Measurements from ENCODE around the gene VSTM2L.

The VSTM2L gene

GRCh38 chr20:37899105-37900045 is 3.6 kb upstream of the VSTM2L start:
- no peak for DNase-seq (ENCODE audit: low read depth in 2 of 2)

- DNase-seq (ENCODE audit: low read depth in 2 of 2) = no peak
These were observed 1.7 kb upstream of the VSTM2L start for GRCh38 chr20:37901240-37901639.

DNA sequence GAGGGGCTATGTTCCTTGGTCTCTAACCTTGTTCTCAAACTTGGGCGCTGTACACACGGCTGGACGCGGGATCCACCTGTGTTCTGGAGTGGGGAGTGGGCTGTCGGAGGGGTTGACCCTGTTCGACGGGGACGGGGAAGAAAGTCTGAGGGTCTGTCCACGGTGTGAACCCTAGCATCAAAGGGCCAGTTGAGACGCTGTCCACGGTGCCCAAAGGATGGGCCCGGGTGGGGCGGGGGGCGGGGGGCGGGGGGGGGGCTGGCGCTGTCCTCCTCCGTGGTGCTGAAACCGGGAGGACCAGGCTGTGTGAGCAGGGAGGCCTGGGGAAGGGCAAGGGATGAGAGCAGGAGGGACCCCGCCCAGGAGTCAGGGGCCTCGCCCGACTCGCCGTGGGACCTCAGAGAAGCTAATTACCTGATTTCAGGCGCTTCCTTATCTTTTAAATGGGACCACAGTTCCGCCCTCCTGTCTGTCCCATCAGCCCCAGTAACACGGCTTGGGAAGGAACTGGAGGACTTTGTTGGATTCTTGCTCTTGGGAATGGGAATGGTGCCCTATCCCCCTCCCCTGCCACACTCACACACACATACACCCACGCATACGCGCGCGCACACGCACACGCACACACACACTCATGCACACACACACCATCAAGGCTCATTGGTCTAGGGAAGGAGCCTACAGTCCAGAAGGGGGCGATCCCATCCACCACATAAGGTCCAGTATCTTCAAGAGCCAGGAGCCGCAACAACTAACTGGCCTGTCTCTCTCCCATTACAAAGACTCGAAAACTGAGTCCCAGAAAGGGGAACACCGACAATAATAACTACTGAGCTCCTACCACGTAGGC is 1.0 kb upstream of the VSTM2L start:
- no peak for DNase-seq (ENCODE audit: low read depth in 2 of 2)

DNA sequence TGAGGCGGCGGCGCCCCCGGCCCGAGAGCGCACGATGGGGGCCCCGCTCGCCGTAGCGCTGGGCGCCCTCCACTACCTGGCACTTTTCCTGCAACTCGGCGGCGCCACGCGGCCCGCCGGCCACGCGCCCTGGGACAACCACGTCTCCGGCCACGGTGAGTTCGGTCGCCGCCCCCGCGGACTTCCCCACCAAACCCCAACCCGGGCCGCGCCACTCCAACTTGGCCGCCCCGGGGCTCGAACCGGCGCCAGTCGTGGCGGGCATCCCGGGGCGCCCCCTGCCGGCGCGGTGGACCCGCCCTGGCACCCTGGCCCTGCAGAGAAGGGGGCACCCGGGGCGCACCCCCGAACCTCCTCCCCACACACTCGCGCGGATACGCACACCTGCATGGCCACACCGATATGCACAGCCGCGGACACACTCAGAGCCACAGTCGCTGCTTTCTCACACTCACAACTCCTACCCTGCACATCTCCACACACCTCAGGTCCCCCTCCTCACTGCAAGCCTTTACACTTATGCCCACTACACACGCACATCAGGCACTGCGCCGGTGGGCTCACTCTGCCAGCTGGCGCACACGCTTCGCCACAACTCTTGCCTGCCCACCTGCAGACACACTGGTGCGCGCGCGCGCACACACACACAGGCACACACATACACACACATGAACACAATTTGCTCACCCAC is 535 bp downstream of the VSTM2L start:
- DNase-seq (ENCODE audit: low read depth in 2 of 2) = no peak

- no peak for DNase-seq (ENCODE audit: low read depth in 2 of 2)
These were observed 1.2 kb downstream of the VSTM2L start for GRCh38 chr20:37904008-37904642.

DNA sequence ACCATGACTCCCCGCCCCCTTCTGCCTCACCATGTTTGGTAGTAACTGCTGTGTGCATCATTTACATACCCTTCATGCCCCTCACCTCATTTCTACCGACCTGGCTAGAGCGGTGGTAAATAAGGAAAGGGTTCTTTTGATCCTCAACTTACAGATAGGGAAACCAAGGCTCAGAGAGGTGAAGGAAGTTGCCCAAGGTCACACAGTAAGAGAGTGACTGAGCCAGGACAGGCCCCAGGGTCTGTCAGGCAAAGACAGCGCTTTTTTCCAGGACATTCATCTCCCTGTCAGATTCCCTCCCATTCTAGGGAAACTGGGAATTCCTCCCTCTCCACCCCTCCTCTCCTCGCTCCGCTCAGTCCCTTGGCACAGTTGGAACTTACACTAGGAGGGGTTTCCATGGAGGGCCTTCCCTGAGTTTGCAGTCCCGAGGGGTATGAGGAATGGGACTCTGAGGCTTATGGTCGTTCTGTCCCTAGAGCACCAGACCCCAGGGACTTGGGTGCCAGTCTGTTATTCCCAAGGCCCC is 2.0 kb downstream of the VSTM2L start:
- no peak for DNase-seq (ENCODE audit: low read depth in 2 of 2)

DNA sequence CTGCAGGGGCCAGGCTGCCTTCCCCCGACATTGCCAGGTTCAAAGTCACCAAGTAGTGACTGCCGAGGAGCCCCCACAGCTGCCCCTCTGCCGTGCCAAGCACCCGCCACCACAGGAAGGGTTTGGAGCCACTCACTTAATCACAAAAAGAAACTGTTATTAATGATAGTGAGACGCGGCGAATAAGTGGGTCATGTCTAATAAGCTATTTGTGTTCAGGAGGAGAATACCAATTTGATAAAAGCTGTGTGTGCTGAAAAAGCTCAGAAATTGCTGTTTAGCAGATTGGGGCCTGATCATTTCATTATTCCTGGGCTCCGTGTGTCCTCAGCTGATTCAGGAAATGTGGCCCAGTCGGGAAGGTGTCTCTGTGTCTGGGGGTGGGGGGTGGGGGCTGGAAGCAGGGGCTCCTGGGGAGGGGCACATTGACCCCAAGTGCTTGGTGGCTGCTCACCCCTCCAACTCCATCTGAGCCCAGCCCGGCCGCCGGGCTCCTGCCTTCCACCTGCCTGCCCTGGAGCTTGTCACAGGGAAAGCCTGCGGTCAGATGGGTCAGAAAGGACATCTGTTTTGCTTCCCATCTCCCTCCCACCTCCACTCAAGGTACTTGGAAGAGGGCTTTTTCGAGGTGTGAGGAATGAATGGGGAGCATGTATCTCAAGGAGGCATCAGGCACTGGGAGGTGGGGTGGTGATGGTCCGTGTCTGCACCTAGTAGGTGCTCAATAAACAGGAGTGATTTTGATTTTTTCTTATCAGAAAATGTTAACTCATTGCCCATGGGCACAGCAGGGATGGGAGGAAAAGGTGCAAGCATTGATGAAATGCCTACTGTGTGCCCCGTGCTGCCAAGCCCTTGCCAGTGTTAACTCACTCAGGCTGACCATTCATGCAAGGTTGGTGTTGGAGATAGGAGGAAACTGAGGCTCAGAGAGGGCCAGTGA is 3.0 kb downstream of the VSTM2L start:
- DNase-seq (ENCODE audit: low read depth in 2 of 2) = no peak

GRCh38 chr20:37907330-37907676 is 4.4 kb downstream of the VSTM2L start:
- no peak for DNase-seq (ENCODE audit: low read depth in 2 of 2)

- DNase-seq (ENCODE audit: low read depth in 2 of 2) = no peak
These were observed 4.9 kb downstream of the VSTM2L start for GRCh38 chr20:37907677-37908401.

- DNase-seq (ENCODE audit: low read depth in 2 of 2) = no peak
These were observed 8.3 kb downstream of the VSTM2L start for GRCh38 chr20:37911261-37911660.

DNA sequence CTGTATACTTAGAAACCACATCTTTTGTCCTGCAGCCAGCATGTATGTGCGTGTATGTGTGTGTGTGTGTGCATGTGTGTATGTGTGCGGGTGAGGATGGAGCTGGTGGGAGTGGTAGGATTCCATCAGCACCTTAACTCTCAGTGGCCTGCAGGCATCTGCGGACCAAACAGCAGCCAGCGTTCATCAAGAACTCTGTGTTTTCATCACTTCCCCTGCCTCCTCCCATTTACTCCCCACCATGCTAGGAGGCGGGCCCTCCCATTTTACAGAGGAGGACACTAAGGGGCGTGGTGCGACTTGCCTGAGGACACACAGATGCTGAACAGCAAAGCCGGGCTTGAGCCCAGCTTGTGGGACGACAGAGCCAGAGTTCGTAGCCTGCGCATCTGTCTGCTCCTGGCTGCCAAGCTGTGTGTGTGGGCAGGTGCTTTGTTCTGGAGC is 8.9 kb downstream of the VSTM2L start:
- no peak for DNase-seq (ENCODE audit: low read depth in 2 of 2)

DNA sequence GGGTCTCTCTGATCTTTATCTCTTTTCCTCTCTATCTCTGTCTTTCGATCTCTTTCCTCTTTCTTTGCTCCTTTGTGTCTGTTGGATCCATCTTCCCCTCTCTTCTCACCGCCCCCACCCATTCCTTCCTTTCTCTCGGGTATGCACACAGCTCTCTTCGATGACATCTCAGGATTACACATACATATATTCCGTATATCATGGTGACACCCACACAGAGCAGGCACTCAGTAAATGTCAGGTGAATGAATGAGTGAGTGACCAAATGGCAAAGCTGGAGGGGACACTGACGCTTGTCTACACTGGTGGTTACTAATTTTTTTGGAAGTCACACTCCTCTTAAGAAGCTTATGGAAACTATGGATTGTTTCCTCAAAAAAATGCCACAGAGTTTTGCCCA is 9.9 kb downstream of the VSTM2L start:
- DNase-seq (ENCODE audit: low read depth in 2 of 2) = no peak

- no peak for DNase-seq (ENCODE audit: low read depth in 2 of 2)
These were observed 10.8 kb downstream of the VSTM2L start for GRCh38 chr20:37913567-37914366.

DNA sequence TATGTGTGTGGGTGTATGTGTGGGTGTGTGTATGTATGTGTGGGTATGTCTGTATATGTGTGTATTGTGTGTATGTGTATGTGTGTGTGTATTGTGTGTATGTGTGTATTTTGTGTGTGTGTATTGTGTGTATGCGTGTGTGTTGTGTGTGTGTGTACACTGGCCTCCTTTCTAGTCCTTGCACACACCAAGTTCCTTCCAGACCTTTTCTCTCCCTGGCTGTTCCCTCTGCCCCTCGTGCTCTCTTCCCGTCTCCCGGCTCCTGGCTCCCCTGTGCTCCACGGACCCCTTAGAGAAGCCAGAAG is 11.4 kb downstream of the VSTM2L start:
- no peak for DNase-seq (ENCODE audit: low read depth in 2 of 2)

DNA sequence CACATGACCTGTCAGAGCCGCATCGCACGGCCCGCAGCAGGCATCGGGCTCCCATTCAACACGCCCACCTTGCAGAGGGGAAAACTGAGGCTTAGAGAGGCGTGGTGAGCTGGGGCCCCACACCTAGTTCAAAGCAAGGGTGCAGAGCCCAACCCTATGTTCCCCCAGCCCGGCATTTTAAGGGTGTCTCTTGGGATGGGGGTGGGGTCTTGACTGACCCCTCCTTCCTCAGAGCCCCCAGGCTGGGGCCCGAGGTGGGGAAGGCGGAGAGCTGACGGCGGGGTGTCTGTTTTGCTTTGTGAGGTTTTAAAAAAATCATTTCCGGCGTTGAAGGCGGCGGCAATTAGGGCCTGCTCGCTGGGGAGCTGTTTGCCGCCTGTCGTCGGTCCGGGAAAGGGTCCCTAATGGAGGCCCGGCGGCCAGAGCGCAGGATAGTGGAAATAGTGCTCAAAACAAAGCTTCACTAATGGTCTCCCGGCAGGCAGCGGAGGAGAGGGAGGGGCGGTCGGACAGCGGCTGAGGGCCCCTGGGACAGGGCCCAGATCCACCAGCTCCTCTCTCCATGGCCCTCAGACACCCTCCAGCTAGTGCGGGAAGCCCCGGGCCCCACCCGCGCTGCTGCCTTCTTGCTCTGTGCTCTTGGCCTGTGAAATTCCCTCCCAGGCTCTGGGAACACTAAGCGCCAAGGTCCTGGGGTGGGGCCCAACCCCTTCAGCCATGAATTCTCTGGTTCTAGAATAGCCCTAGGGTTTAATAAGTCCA is 11.9 kb downstream of the VSTM2L start:
- no peak for DNase-seq (ENCODE audit: low read depth in 2 of 2)

- DNase-seq (ENCODE audit: low read depth in 2 of 2) = no peak
These were observed 12.5 kb downstream of the VSTM2L start for GRCh38 chr20:37915434-37915787.

DNA sequence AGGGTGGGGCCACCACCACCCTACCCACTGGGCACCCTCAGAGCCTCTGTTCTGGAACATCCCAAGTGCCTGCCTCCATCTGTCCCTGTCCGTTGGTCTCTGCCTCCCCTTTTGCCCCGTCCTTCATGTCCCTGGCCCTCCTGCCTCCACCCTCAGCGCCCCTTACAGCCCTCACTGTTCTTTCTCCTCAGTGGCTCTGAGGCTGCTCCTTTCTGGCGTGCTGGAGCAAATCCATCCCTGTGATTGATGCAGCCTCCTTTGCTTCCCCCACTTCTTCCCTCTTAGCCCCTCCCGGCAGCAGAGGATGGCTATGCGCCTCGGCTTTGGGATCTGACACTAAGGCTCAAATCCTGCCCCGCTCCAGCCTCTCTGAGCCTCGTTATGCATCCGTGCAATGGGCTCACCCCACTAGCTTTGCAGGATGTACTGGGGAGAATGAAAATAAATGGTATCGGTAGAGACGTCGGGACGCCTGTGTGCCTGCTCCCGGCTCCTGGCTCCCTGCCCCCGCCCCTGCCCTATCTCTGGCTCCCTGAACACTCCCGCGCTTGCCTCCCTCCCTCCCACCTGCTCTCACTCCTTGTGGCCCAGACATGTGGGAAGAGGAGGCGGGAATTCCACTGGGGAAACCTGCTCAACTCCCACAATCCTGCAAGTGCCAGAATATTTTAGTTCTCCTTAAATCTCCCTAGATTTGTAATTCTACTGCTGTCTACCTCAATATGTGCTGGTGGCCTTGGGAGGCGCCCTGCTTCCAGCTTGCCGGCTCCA is 13.1 kb downstream of the VSTM2L start:
- no peak for DNase-seq (ENCODE audit: low read depth in 2 of 2)

DNA sequence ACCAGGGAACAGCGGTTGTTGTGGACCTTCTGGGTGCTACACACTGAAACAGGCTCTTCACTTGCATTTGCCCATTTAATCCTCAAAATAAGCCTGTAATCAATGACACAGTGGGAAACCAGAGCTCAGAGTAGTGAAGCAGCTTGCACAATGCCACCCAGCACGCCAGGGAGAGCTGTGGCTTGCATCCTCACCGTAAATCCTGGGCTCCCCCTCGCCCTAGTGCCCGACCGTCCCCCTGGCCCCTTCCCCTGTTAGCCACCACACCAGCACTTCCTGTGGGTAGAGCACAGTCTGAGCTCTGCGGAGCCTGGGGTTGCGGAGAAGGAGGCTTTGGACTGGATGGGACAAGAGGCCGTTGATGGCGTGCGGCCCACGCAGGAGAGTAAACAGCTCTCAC is 14.5 kb downstream of the VSTM2L start:
- no peak for DNase-seq (ENCODE audit: low read depth in 2 of 2)
